ENCODE data around the gene CLMP. TPM values are rescaled to one million over a fixed set of nuclear protein-coding genes. Genes with fewer than 3 reads are reported as not detected.

CLMP gene
- total RNA-seq, 1 experiment from 2014 or later, result 3.2 TPM

DNA sequence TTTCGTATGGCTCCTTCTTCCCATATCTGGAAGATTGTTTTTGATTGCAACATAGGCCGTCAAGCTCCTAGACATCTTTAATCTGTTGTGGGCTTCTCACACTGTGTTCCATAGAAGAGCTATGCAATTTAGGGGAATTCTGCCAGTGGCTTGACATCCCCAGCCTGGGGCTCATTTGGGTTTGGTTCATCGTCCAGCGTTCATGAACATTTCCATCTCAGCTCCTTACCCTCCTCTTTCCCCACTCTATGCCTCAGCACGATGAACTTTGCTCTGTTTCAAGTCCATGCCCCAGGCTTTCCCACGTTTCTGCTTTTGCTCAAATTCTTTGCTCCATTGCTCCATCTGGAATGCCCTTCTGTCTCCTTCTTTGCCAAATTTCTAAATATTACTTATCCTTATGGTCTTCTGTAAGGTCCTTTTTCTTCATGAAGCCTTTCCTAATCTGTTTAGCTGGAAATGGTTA lies 26.1 kb upstream of the CLMP start:
- Histone ChIP-seq H3K27me3 (ENCODE audit: insufficient read depth, low read length) (no peaks in the 10 kb centered on the region), H3K9ac (ENCODE audit: low read length) (no peak overlapping the region), H3K36me3 (ENCODE audit: control insufficient read depth in 1 of 2, insufficient read depth in 2 of 2, low read length in 2 of 2) (no peaks in the 10 kb centered on the region), H3K9me2 (ENCODE audit: insufficient read depth) (no peaks in the 10 kb centered on the region), H3K79me2 (ENCODE audit: insufficient read depth, low read length) (no peaks in the 10 kb centered on the region), H3K4me3 (replicated peaks in 1 of 2; ENCODE audit: low read depth in 1 of 2, low read length in 2 of 2) (no peak overlapping the region), H4K20me1 (ENCODE audit: insufficient read depth) (no peaks in the 10 kb centered on the region), H2AFZ (ENCODE audit: low read depth, low read length, poor library complexity, severe bottlenecking) (no peak overlapping the region), H3K4me2 (ENCODE audit: low read length) (no peak overlapping the region), H3K27ac (ENCODE audit: low read depth, low read length) (no peak overlapping the region), H3K4me1 (ENCODE audit: control insufficient read depth in 1 of 2, insufficient read depth in 2 of 2, low read length in 2 of 2) (peaks cover 4 to 25% of the 10 kb centered on the region in 2 experiments), H3K9me3 (ENCODE audit: control insufficient read depth in 1 of 2, insufficient read depth in 1 of 2, low read depth in 1 of 2, low read length in 2 of 2) (no peaks in the 10 kb centered on the region; a peak in 1 of 4 replicates)
- intact Hi-C loops (cut with micrococcal nuclease), result no loop called here
- ATAC-seq (no peak), DNase-seq (ENCODE audit: low read depth, low spot score) (no peak)
- POLR2A ChIA-PET, result no interaction called here
- no TSS peak for BruUV-seq (replicated peaks)
- RAD21 ChIA-PET (ENCODE audit: low non-redundant PET in 1 of 2, low total read pairs in 2 of 2, uncharacterized antibody in 2 of 2, unreplicated experiment in 2 of 2), result no interaction called here
- TF ChIP-seq SRF (IDR thresholded peaks at IDR 0.05; ENCODE audit: low read depth) (no peak), RAD21 (IDR thresholded peaks at IDR 0.05; ENCODE audit: low read depth) (no peak), ZNF274 (IDR thresholded peaks at IDR 0.05; ENCODE audit: low read depth, low read length) (no peak), YY1 (IDR thresholded peaks at IDR 0.05; ENCODE audit: extremely low read depth, insufficient replicate concordance, low read depth, low read length) (no peak), POLR2AphosphoS5 (IDR thresholded peaks at IDR 0.05; ENCODE audit: low read depth, low read length) (no peak), EGR1 (IDR thresholded peaks at IDR 0.05; ENCODE audit: low read depth) (no peak), TCF7L2 (IDR thresholded peaks at IDR 0.05; ENCODE audit: borderline replicate concordance, extremely low read depth, insufficient read depth, insufficient read length) (no peak), ELF1 (IDR thresholded peaks at IDR 0.05; ENCODE audit: borderline replicate concordance, low read depth) (no peak), SIN3A (IDR thresholded peaks at IDR 0.05; ENCODE audit: low read depth) (no peak), EZH2 (IDR thresholded peaks at IDR 0.05) (no peak)
- TF ChIP-seq, protein P1, sequence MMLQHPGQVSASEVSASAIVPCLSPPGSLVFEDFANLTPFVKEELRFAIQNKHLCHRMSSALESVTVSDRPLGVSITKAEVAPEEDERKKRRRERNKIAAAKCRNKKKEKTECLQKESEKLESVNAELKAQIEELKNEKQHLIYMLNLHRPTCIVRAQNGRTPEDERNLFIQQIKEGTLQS (IDR thresholded peaks at IDR 0.05), result no peak
- TF ChIP-seq, protein P2, sequence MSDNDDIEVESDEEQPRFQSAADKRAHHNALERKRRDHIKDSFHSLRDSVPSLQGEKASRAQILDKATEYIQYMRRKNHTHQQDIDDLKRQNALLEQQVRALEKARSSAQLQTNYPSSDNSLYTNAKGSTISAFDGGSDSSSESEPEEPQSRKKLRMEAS (IDR thresholded peaks at IDR 0.05), result no peak
- CTCF ChIA-PET, result no interaction called here

All from HCT116 (cell line).